ENCODE results near the gene ANXA7.
"Not testable (repeated sequence)": the region's sequence is repeated elsewhere in the genome, so short reads cannot be mapped to it uniquely, and the experiment has no call there.

Gene ANXA7

DNA sequence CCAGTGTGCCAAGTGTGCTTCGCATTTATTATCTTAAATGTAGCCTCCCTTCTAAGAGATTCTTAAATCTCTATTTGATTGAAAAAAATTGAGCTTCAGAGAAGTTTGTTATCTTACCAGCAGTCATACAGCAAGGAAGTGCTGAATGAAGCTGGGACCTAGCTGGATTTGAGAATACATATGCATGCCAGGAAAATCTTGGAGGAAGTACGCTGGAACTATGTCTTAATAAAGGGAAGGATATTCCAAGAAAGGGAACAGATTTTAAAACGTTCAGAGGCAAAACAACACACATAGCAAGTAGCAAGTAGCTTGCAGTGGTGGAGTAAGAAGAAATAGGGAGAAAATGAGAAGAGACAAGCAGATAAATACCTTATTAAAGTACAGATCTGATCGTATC is 56.7 kb downstream of the ANXA7 start:
- TF ChIP-seq, protein P1, sequence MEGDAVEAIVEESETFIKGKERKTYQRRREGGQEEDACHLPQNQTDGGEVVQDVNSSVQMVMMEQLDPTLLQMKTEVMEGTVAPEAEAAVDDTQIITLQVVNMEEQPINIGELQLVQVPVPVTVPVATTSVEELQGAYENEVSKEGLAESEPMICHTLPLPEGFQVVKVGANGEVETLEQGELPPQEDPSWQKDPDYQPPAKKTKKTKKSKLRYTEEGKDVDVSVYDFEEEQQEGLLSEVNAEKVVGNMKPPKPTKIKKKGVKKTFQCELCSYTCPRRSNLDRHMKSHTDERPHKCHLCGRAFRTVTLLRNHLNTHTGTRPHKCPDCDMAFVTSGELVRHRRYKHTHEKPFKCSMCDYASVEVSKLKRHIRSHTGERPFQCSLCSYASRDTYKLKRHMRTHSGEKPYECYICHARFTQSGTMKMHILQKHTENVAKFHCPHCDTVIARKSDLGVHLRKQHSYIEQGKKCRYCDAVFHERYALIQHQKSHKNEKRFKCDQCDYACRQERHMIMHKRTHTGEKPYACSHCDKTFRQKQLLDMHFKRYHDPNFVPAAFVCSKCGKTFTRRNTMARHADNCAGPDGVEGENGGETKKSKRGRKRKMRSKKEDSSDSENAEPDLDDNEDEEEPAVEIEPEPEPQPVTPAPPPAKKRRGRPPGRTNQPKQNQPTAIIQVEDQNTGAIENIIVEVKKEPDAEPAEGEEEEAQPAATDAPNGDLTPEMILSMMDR (IDR thresholded peaks at IDR 0.05; ENCODE audit: low read depth, low read length, missing control alignments): no peak
- no peak overlapping the region for H3K4me3 ChIP-seq (ENCODE audit: low read depth, low read length)
- no peak for DNase-seq (ENCODE audit: low read depth)

DNA sequence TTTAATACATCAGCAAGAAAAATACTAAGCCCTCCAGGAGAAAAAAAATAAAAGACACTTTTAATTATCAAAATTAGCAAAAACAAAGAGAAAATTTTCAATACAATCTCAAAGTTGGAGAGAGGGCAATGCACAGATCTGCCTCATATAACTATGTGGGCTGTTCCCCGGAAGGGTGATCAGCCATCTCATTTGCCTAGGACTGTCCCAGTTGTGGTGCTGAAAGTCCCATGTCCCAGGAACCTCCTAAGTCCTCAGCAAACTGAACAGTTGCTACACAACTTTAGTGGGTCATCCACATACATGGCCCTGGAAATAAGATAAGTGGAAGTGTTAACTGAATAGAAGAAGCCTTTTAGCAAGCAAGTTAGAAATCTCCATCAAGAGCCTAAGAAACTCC is 69.6 kb downstream of the ANXA7 start:
- TF ChIP-seq, protein P1 (IDR thresholded peaks at IDR 0.05; ENCODE audit: low read depth, low read length, missing control alignments): no peak
- H3K4me3 ChIP-seq (ENCODE audit: low read depth, low read length): no peak overlapping the region
- DNase-seq (ENCODE audit: low read depth): no peak

GRCh38 chr10:73340121-73340520 is 73.7 kb downstream of the ANXA7 start:
- H3K4me3 ChIP-seq (ENCODE audit: low read depth, low read length): no peak overlapping the region
- TF ChIP-seq, protein P1 (IDR thresholded peaks at IDR 0.05; ENCODE audit: low read depth, low read length, missing control alignments): no peak
- no peak for DNase-seq (ENCODE audit: low read depth)

DNA sequence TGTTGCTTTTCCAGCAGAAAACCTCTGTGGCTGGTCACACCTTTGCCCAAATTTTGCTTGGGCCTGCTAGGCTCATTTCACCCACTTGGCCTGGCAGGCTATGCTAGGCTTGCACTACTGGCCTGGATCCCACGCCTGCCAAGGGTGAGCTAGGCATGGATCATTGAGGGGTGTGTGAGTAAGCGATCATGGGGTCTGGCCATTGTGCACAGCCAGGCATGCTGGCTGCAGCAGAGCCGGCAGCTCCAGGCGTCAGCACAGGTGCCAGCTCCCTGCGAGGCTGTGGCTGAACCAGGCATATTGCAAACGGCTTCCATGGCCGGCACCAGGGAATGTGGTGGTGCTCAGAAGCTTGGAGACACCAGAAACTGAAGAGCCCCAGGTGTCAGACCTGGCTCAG is 74.4 kb downstream of the ANXA7 start:
- TF ChIP-seq, protein P1 (IDR thresholded peaks at IDR 0.05; ENCODE audit: low read depth, low read length, missing control alignments): no peak
- no peak for DNase-seq (ENCODE audit: low read depth)
- H3K4me3 ChIP-seq (ENCODE audit: low read depth, low read length): no peak overlapping the region

GRCh38 chr10:73338801-73339368 is 75.0 kb downstream of the ANXA7 start:
- TF ChIP-seq, protein P1 (IDR thresholded peaks at IDR 0.05; ENCODE audit: low read depth, low read length, missing control alignments): no peak
- H3K4me3 ChIP-seq (ENCODE audit: low read depth, low read length): no peak overlapping the region
- no peak for DNase-seq (ENCODE audit: low read depth)

GRCh38 chr10:73333202-73333601 is 80.7 kb downstream of the ANXA7 start:
- DNase-seq (ENCODE audit: low read depth): no peak
- TF ChIP-seq, protein P1 (IDR thresholded peaks at IDR 0.05; ENCODE audit: low read depth, low read length, missing control alignments): no peak
- H3K4me3 ChIP-seq (ENCODE audit: low read depth, low read length): no peak overlapping the region

DNA sequence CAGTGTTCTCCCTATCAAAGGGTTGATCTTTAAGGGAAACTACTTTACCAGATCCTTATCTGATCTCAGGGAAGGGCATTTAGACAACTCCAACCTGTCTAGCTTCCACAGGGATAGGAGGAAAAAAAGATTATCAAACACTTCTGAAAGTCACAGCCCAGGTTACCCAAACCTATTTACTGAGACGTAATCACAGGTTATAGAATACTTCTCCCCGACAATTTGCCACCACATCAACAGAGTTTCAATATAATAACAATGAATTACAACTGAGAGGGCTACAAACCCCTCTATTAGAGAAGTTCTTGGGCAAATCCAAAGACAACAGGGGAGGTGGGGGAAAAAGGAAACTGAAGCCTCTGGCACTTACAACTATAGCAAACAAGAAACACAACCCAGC is 81.5 kb downstream of the ANXA7 start:
- TF ChIP-seq, protein P1 (IDR thresholded peaks at IDR 0.05; ENCODE audit: low read depth, low read length, missing control alignments): no peak
- no peak overlapping the region for H3K4me3 ChIP-seq (ENCODE audit: low read depth, low read length)
- no peak for DNase-seq (ENCODE audit: low read depth)

- not testable (repeated sequence) for DNase-seq (ENCODE audit: low read depth); H3K4me3 ChIP-seq (ENCODE audit: low read depth, low read length)
These were observed 85.3 kb downstream of the ANXA7 start for GRCh38 chr10:73328523-73328922.

GRCh38 chr10:73325290-73325689 is 88.6 kb downstream of the ANXA7 start:
- not testable (repeated sequence) for H3K4me3 ChIP-seq (ENCODE audit: low read depth, low read length); DNase-seq (ENCODE audit: low read depth)
